ENCODE measurements around the gene NCKAP1. TPM values are rescaled to one million over a fixed set of nuclear protein-coding genes. Genes with fewer than 3 reads are reported as not detected.

Gene NCKAP1
- total and polyA plus RNA-seq, 2 of the 4 experiments (the other 2 are of a cell fraction), result 91.1 to 160 TPM

- intact Hi-C loops (cut with micrococcal nuclease), result loop anchor here (5.0 kb wide), 1 partner anchor 37 kb away; no protein-coding TSS in a partner anchor
- Histone ChIP-seq H2BK15ac (ENCODE audit: low read depth, low read length) (no peak overlapping the region), H4K20me1 (ENCODE audit: insufficient read depth, low read length) (peaks cover 3% of the 10 kb centered on the region; the same call in 1 of the 2 replicates), H2AK5ac (ENCODE audit: low read depth, low read length) (no peak overlapping the region), H3K9me3 (ENCODE audit: control insufficient read depth, insufficient read depth, low read length) (no peaks in the 10 kb centered on the region), H3K36me3 (ENCODE audit: control insufficient read depth, insufficient read depth, low read length) (peaks cover 18% of the 10 kb centered on the region), H2BK120ac (ENCODE audit: low read depth, low read length) (no peak overlapping the region), H4K8ac (ENCODE audit: low read depth in 2 of 2, low read length in 2 of 2) (no peak overlapping the region), H3K23ac (ENCODE audit: low read depth, low read length) (no peak overlapping the region), H3K79me1 (ENCODE audit: low read depth in 1 of 2, low read length in 2 of 2) (peaks cover 5 to 20% of the 10 kb centered on the region in 2 experiments; a peak in 3 of 4 replicates), H4K5ac (ENCODE audit: low read depth, low read length) (no peak overlapping the region), H3K27me3 (ENCODE audit: control insufficient read depth, insufficient read depth, low read length) (no peaks in the 10 kb centered on the region), H3K4ac (ENCODE audit: low read depth, low read length) (no peak overlapping the region), H3K27ac (ENCODE audit: insufficient read depth, low read length) (no peak overlapping the region), H3K9me1 (ENCODE audit: insufficient read depth, low read length) (peaks cover 4% of the 10 kb centered on the region; the same call in 1 of the 2 replicates), H3K56ac (ENCODE audit: extremely low read depth, insufficient read depth, low read length) (no peak overlapping the region), H2AFZ (replicated peaks; ENCODE audit: low read length, poor library complexity) (no peak overlapping the region), H3K9ac (ENCODE audit: low read depth, low read length) (no peak overlapping the region), H3K4me2 (ENCODE audit: low read depth, low read length) (no peak overlapping the region), H3K4me1 (ENCODE audit: control insufficient read depth, insufficient read depth, low read length) (peaks cover 3% of the 10 kb centered on the region), H2BK5ac (ENCODE audit: low read depth, low read length, poor library complexity, severe bottlenecking) (no peak overlapping the region), H3K14ac (replicated peaks; ENCODE audit: low read depth, low read length) (no peak overlapping the region), H2AK9ac (replicated peaks; ENCODE audit: low read depth, low read length, poor library complexity) (no peak overlapping the region), H3K18ac (ENCODE audit: low read depth, low read length) (no peak overlapping the region), H2BK20ac (ENCODE audit: low read depth, low read length) (no peak overlapping the region), H3K4me3 (ENCODE audit: insufficient read depth, low read depth, low read length) (no peak overlapping the region), H4K91ac (ENCODE audit: insufficient read depth, low read depth, low read length) (no peak overlapping the region)
- TF ChIP-seq MAFK (IDR thresholded peaks at IDR 0.05; ENCODE audit: low read depth, low read length) (no peak), SMC3 (IDR thresholded peaks at IDR 0.05; ENCODE audit: low read depth, low read length) (no peak), MAZ (IDR thresholded peaks at IDR 0.05; ENCODE audit: borderline replicate concordance, low read depth, low read length) (no peak), MXI1 (IDR thresholded peaks at IDR 0.05; ENCODE audit: borderline replicate concordance, low read depth, low read length) (no peak), CEBPB (IDR thresholded peaks at IDR 0.05; ENCODE audit: low read depth, low read length) (no peak), CTCF (conservative IDR thresholded peaks at IDR 0.05; ENCODE audit: low read depth, low read length) (no peak), FOS (IDR thresholded peaks at IDR 0.05; ENCODE audit: low read depth, low read length) (no peak), NFE2L2 (IDR thresholded peaks at IDR 0.05; ENCODE audit: low read depth, low read length) (no peak), BHLHE40 (IDR thresholded peaks at IDR 0.05; ENCODE audit: low read depth, low read length) (no peak), CHD1 (IDR thresholded peaks at IDR 0.05; ENCODE audit: low read depth, low read length) (no peak), RCOR1 (IDR thresholded peaks at IDR 0.05; ENCODE audit: insufficient replicate concordance, low read length) (no peak), ELK1 (IDR thresholded peaks at IDR 0.05; ENCODE audit: borderline replicate concordance, low read depth, low read length) (no peak), POLR2A (IDR thresholded peaks at IDR 0.05; ENCODE audit: low read depth, low read length) (no peak), RFX5 (IDR thresholded peaks at IDR 0.05; ENCODE audit: low read depth, low read length) (no peak)
- DNase-seq (no peak), ATAC-seq (ENCODE audit: low read depth) (no peak)
- WGBS, 2 experiments (ENCODE audit: extremely low coverage in 2 of 2, insufficient read length in 1 of 2), result no CpG with 5 or more reads among the region's 4 CpGs
- in situ Hi-C loops (cut with MboI; ENCODE audit: low sequenced_read_pairs), result no loop called here
- no TSS peak for BruUV-seq (replicated peaks)
- ChIA-PET POLR2A (ENCODE audit: unreplicated experiment) (no interaction called here), CTCF (no interaction called here)
- dilution Hi-C loops (cut with HindIII; ENCODE audit: low sequenced_read_pairs, unreplicated experiment), result no loop called here
Observed at GRCh38 chr2:182949052-182949451, 89.2 kb downstream of the NCKAP1 start.
